Nephron progenitor cell (in vitro differentiated cells): ENCODE measurements around the gene MVD.

ENCODE experiments used
- DNase-seq: peaks from one replicate; pipeline ENCODE4 v3.0.0; 2021
- H3K27ac Mint-ChIP-seq: 2 replicates; pipeline ENCODE4 v1.8.0; 2021; ENCODE audit warnings: mild to moderate bottlenecking, moderate library complexity, mixed read lengths
- H3K27me3 Mint-ChIP-seq: 2 replicates; pipeline ENCODE4 v1.8.0; 2021; ENCODE audit warnings: mild to moderate bottlenecking, low read depth, mixed read lengths; ENCODE audit not compliant: poor library complexity
- H3K36me3 Mint-ChIP-seq: 2 replicates; pipeline ENCODE4 v1.8.0; 2021; ENCODE audit warnings: low read depth, mixed read lengths
- H3K4me1 Mint-ChIP-seq: 2 replicates; pipeline ENCODE4 v1.8.0; 2021; ENCODE audit warnings: mixed read lengths
- H3K4me3 Mint-ChIP-seq: 2 replicates; pipeline ENCODE4 v1.8.0; 2021; ENCODE audit warnings: mild to moderate bottlenecking, moderate library complexity, mixed read lengths
- H3K9me3 Mint-ChIP-seq: 2 replicates; pipeline ENCODE4 v1.8.0; 2021; ENCODE audit warnings: mild to moderate bottlenecking, moderate library complexity, mixed read lengths
- TF ChIP-seq, protein P1 (sequence below): fragments of 200-600 bp; sonication (generic); IDR thresholded peaks from 2 replicates; pipeline ENCODE4 v1.5.0; 2021; ENCODE audit warnings: antibody characterized with exemption

Gene MVD

DNA sequence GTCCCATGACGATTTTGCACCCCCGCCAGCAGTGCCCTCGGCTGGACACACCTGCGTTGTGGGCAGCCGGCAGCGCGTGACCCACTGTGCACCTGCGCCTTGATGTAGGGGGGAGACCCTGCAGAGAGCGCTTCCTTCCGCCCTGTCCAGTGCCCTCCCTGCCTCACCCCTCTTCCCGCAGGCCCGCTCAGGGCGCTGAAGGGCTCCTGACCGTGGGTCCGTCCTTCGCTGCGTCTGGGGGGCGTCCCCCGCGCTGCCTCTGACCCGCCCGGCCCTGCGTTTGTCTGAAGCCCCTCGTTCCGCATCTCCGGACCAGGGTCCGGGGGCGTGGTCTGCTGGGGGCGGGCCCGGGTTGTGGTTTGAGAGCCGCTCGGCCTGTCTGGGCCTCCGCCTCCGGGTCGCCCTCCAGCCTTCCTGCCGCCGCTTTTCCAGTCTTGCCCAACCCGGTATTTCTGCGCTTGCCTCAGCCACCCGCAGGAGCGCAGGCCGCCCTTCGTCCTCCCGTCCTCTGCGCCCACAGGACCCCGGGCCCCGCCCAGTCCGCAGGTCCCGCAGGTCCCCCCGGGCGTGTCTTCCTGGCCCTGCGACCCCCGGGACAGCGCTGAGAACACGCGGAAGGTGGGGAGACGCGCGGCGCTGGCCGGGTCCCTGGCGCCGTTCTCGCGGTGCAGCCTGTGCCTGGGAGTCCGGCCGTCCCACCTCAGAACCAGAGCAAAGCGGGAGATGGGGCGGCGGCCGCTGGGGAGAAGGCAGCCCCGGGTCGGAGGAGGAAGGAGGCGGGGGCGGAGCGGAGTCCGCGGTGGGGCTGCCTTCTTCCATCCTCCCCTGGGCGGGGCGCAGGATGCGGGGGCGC lies 28.5 kb downstream of the MVD start:
- Mint-ChIP-seq H3K36me3 (peaks cover 12% of the 10 kb centered on the region), H3K4me1 (peaks cover 13% of the 10 kb centered on the region), H3K4me3 (peak overlapping the region; percentile 52), H3K27me3 (peaks cover 47% of the 10 kb centered on the region), H3K9me3 (no peaks in the 10 kb centered on the region), H3K27ac (no peak overlapping the region)
- peak; percentile 83 for DNase-seq
- TF ChIP-seq, protein P1, sequence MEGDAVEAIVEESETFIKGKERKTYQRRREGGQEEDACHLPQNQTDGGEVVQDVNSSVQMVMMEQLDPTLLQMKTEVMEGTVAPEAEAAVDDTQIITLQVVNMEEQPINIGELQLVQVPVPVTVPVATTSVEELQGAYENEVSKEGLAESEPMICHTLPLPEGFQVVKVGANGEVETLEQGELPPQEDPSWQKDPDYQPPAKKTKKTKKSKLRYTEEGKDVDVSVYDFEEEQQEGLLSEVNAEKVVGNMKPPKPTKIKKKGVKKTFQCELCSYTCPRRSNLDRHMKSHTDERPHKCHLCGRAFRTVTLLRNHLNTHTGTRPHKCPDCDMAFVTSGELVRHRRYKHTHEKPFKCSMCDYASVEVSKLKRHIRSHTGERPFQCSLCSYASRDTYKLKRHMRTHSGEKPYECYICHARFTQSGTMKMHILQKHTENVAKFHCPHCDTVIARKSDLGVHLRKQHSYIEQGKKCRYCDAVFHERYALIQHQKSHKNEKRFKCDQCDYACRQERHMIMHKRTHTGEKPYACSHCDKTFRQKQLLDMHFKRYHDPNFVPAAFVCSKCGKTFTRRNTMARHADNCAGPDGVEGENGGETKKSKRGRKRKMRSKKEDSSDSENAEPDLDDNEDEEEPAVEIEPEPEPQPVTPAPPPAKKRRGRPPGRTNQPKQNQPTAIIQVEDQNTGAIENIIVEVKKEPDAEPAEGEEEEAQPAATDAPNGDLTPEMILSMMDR: no peak

DNA sequence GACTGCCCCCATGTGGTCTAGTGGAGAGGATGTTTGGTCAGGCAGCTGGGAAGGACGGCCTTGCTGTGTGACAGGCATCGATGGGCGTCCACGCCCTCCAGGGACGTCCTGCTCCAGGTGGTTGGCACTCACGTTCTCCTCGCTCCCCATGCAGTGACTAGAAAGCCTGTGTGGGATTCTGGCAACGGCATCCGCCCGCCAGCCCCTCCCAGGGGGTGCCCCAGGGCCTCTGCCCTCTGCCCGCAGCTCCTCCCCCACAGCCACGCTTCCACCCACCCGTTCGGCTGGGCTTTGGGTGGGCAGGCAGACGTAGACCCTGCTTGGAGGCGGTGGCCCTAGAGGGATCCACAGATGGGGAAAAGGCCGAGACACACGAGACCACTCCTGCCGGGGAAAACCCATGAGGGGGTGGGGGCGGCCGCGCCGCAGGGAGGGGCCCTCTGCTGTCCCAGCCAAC lies 29.2 kb downstream of the MVD start:
- no peak overlapping the region for H3K27ac Mint-ChIP-seq
- peaks cover 13% of the 10 kb centered on the region for H3K4me1 Mint-ChIP-seq
- no peak overlapping the region for H3K4me3 Mint-ChIP-seq
- peaks cover 12% of the 10 kb centered on the region for H3K36me3 Mint-ChIP-seq
- TF ChIP-seq, protein P1: peak; percentile 18
- peaks cover 40% of the 10 kb centered on the region for H3K27me3 Mint-ChIP-seq
- no peaks in the 10 kb centered on the region for H3K9me3 Mint-ChIP-seq
- peak; percentile 20 for DNase-seq

DNA sequence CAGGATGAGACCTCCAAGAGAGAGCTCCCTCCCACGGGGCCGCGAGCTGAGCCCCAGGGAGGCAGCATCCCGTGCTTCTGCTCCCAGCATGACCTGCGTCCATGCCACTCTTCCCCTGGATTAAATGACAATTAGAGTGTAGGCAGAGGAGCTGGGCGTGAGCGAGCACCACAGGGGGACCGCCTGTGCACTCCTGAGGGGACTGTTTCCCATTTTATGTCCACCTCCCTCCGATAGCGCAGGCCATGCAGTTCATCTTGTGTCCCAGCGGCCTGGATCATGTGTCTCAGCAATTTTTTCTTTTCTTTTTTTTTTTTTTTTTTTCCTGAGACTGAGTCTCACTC lies 30.3 kb downstream of the MVD start:
- DNase-seq: no peak
- TF ChIP-seq, protein P1: no peak
- H3K27ac Mint-ChIP-seq: no peak overlapping the region
- H3K4me1 Mint-ChIP-seq: peaks cover 6% of the 10 kb centered on the region
- no peaks in the 10 kb centered on the region for H3K9me3 Mint-ChIP-seq
- no peak overlapping the region for H3K4me3 Mint-ChIP-seq
- peaks cover 29% of the 10 kb centered on the region for H3K27me3 Mint-ChIP-seq
- H3K36me3 Mint-ChIP-seq: peaks cover 19% of the 10 kb centered on the region

DNA sequence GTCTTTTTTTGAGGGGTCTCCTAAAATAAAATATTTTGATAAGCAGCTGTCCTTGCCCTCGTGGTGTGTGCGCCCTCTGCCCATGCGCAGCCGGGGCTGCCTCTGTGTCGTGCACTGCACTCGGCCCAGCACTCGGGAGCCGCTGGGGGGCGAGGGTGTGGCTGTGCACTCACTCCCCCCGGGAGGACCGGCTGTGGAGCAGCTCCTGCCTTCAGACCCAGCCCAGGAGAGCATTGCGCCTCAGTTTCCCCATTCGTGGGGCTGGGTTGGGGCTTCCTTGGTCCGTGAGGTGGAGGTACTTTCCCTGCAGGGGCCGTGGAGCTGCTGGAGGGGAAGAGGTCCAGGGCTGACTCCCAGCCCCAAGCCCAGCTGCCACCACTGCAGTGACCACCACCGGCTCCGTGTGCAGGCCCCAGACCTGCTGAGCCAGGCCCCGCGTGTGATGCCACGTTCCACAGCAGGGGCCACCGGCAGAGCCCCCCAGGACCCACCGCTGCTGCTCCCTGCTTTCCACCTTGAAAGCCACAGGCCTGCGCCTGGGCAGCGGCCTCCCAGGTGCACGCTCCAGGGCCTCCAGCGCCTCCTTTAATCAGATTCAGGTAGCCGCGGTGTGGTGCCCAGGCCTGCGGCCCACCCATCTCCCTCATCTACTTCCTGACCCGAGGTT lies 30.8 kb downstream of the MVD start:
- Mint-ChIP-seq H3K36me3 (peaks cover 24% of the 10 kb centered on the region), H3K9me3 (no peaks in the 10 kb centered on the region), H3K4me1 (peaks cover 1% of the 10 kb centered on the region), H3K27me3 (peaks cover 24% of the 10 kb centered on the region), H3K27ac (no peak overlapping the region), H3K4me3 (no peak overlapping the region)
- TF ChIP-seq, protein P1: no peak
- DNase-seq: no peak

DNA sequence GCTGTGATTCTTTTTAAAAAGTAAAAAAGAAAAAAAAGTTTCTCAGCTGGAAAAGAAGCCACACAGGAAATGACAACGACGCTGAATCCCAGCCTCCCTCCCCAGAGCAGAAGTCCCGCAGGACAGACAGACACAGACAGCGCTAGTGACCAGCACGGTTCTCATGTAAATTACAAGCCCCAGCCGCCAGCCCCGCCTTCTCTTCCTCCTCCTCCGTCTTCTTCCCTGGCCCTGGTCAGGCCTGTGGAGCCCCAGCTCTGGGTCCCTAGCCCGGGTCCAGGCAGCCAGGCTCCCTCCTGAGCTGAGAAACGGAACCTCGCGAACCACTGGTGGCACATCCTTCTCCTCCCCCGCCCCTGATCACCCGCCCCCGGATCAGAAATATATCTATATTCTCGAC lies 31.5 kb downstream of the MVD start:
- Mint-ChIP-seq H3K4me1 (no peaks in the 10 kb centered on the region), H3K9me3 (no peaks in the 10 kb centered on the region), H3K4me3 (no peak overlapping the region), H3K27ac (no peak overlapping the region), H3K36me3 (peaks cover 31% of the 10 kb centered on the region), H3K27me3 (peaks cover 21% of the 10 kb centered on the region)
- TF ChIP-seq, protein P1: no peak
- no peak for DNase-seq
